OCI-LY1 (cell line): ENCODE results near the gene NANP.

Source experiments
- CTCF ChIP-seq: fragments of 200-600 bp; sonication (generic), shearing (Covaris generic); IDR thresholded peaks from 2 replicates; pipeline ENCODE4 v1.5.1; 2017; ENCODE audit warnings: mild to moderate bottlenecking, antibody characterized with exemption, low read length, moderate library complexity, mixed read lengths
- EZH2 ChIP-seq: fragments of 200-600 bp; sonication (generic), shearing (Covaris generic); IDR thresholded peaks from 2 replicates; pipeline ENCODE4 v1.8.0; 2017; ENCODE audit warnings: borderline replicate concordance, mixed run types, mild to moderate bottlenecking, antibody characterized with exemption, low read length, moderate library complexity, mixed read lengths

DNA sequence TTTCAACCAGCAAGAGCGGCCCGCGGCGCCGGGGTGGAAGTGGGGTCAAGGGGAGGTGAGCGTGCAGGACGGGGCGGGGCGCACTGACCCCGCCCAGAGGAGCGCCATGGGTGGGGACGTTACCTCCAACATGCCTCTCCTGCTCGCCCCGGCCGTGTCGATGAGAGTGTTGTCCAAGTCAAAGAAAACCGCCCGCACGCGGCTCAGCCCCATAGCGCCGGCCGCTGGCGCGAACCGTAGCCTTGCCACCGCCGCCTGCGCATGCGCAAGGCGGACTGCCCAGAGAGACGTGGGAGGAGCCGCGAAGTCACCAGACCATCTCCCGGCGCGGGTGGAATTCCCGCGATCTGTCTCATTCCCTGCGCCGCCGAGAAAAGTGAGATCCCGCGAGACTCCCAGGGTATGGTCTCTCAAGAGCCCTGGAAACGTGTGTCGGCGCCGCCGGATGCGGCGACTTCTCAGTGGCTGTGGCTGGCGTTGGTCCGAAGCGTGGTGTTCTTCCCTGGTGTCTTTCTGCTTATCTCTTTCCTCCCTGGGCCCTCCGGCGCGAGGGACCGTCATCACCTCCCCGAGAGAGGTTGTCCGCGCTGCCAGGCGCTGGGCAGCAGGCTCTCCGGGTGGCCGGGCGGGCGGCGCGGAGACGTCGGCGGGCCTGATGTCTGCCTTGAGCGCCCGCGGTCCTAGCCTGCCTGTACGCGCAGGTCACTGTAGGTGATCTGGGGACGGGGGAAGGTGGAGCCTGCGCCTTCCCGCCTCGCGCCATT is at the start of gene NANP:
- TF ChIP-seq CTCF: no peak
- TF ChIP-seq EZH2: no peak
